WTC11 (cell line): ENCODE data around the gene PDIA6. TPM values are rescaled to one million over a fixed set of nuclear protein-coding genes. Genes with fewer than 3 reads are reported as not detected.

ENCODE experiments used
- ATAC-seq: fragments of 200-7000 bp; cut with Tn5 transposase; 2 replicates; pipeline ENCODE4 v1.10.0; 2021; ENCODE audit warnings: mild to moderate bottlenecking, moderate library complexity
- CTCF ChIA-PET: fragments of 300-600 bp; sonication (Branson Sonifier 250); formaldehyde crosslinking; loops from one replicate; lab custom pipeline; 2021; ENCODE audit warnings: antibody characterized with exemption; lab: Charles Lee
- POLR2A ChIA-PET: fragments of 350-600 bp; sonication (Branson Sonifier 250); formaldehyde crosslinking; loops from one replicate; lab custom pipeline; 2021; ENCODE audit warnings: antibody characterized with exemption; lab: Charles Lee
- DNase-seq: peaks from one replicate; pipeline ENCODE4 v3.0.0; 2021; ENCODE audit warnings: low spot score
- H3K27ac Mint-ChIP-seq: 2 replicates; pipeline ENCODE4 v1.8.0; 2021; ENCODE audit warnings: mixed read lengths
- H3K27me3 Mint-ChIP-seq: 2 replicates; pipeline ENCODE4 v1.8.0; 2021; ENCODE audit warnings: low read depth, mild to moderate bottlenecking, moderate library complexity, mixed read lengths
- H3K36me3 Mint-ChIP-seq: 2 replicates; pipeline ENCODE4 v1.8.0; 2021; ENCODE audit warnings: mixed read lengths
- H3K4me1 Mint-ChIP-seq: 2 replicates; pipeline ENCODE4 v1.8.0; 2022; ENCODE audit warnings: mixed read lengths
- H3K4me3 Mint-ChIP-seq: 2 replicates; pipeline ENCODE4 v1.8.0; 2021; ENCODE audit warnings: mild to moderate bottlenecking, moderate library complexity, mixed read lengths
- H3K9me3 Mint-ChIP-seq: 2 replicates; pipeline ENCODE4 v1.8.0; 2021; ENCODE audit warnings: mixed read lengths
- ARID4B ChIP-seq: sonication (generic); formaldehyde crosslinking; IDR thresholded peaks from 2 replicates; pipeline ENCODE4 v1.8.0; 2023; ENCODE audit warnings: missing genetic modification reagents, mild to moderate bottlenecking, borderline replicate concordance
- ATF3 ChIP-seq: sonication (generic); formaldehyde crosslinking; conservative IDR thresholded peaks from 2 replicates; pipeline ENCODE4 v1.8.1; 2022; ENCODE audit warnings: mild to moderate bottlenecking, missing genetic modification reagents
- FOXP1 ChIP-seq: sonication (generic); formaldehyde crosslinking; IDR thresholded peaks from 2 replicates; pipeline ENCODE4 v1.8.0; 2022; ENCODE audit warnings: missing genetic modification reagents, mild to moderate bottlenecking, moderate library complexity, borderline replicate concordance
- MXD4 ChIP-seq: fragments of 250-450 bp; sonication (Bioruptor Pico); IDR thresholded peaks from 2 replicates; pipeline ENCODE4 v1.8.0; 2021; ENCODE audit warnings: mild to moderate bottlenecking, moderate library complexity, borderline replicate concordance
- NFYB ChIP-seq: sonication (generic); formaldehyde crosslinking; conservative IDR thresholded peaks from 2 replicates; pipeline ENCODE4 v1.8.0; 2022; ENCODE audit warnings: low read depth, missing genetic modification reagents
- PRDM15 ChIP-seq: sonication (generic); formaldehyde crosslinking; IDR thresholded peaks from 2 replicates; pipeline ENCODE4 v1.8.0; 2022; ENCODE audit warnings: missing genetic modification reagents
- RORB ChIP-seq: fragments of 250-450 bp; sonication (Bioruptor Pico); IDR thresholded peaks from 2 replicates; pipeline ENCODE4 v1.9.0; 2021; ENCODE audit warnings: mild to moderate bottlenecking
- TEAD4 ChIP-seq: sonication (generic); formaldehyde crosslinking; IDR thresholded peaks from 2 replicates; pipeline ENCODE4 v1.8.0; 2022; ENCODE audit warnings: mild to moderate bottlenecking, missing genetic modification reagents
- ZBTB43 ChIP-seq: sonication (generic); formaldehyde crosslinking; IDR thresholded peaks from 2 replicates; pipeline ENCODE4 v1.8.1; 2023; ENCODE audit warnings: mild to moderate bottlenecking, missing genetic modification reagents
- ZNF219 ChIP-seq: sonication (generic); formaldehyde crosslinking; IDR thresholded peaks from 2 replicates; pipeline ENCODE4 v1.8.0; 2023; ENCODE audit warnings: missing genetic modification reagents, mild to moderate bottlenecking, borderline replicate concordance
- ZNF263 ChIP-seq: sonication (generic); formaldehyde crosslinking; IDR thresholded peaks from 2 replicates; pipeline ENCODE4 v1.8.1; 2022; ENCODE audit warnings: low read depth, mild to moderate bottlenecking, moderate library complexity, missing genetic modification reagents
- ZNF281 ChIP-seq: sonication (generic); formaldehyde crosslinking; IDR thresholded peaks from 2 replicates; pipeline ENCODE4 v1.8.0; 2023; ENCODE audit warnings: mild to moderate bottlenecking, missing genetic modification reagents
- ZNF671 ChIP-seq: fragments of 250-450 bp; sonication (Bioruptor Pico); IDR thresholded peaks from 2 replicates; pipeline ENCODE4 v1.8.0; 2021; ENCODE audit warnings: mild to moderate bottlenecking
- total RNA-seq: library from RNA; stranded (reverse); gene quantifications from 3 replicates; pipeline ENCODE4 v1.2.3, GENCODE V29; 2021

The PDIA6 gene
- total RNA-seq, 1 experiment from 2014 or later = 331 TPM

- H3K4me3 Mint-ChIP-seq = no peak overlapping the region
- H3K36me3 Mint-ChIP-seq = peaks cover 7% of the 10 kb centered on the region
- no peak for DNase-seq
- H3K9me3 Mint-ChIP-seq = no peaks in the 10 kb centered on the region
- H3K4me1 Mint-ChIP-seq = peaks cover 5% of the 10 kb centered on the region; the same call in 1 of the 2 replicates
- ChIA-PET POLR2A (no interaction called here), CTCF (no interaction called here)
- TF ChIP-seq TEAD4 (no peak), ZNF263 (CRISPR knock-in tag) (peak; percentile 84; the same call in 1 of the 2 replicates), ARID4B (no peak)
- H3K27me3 Mint-ChIP-seq = no peaks in the 10 kb centered on the region
- ATAC-seq = no peak
- no peak overlapping the region for H3K27ac Mint-ChIP-seq
Measured at GRCh38 chr2:10775831-10776230, 36.8 kb downstream of the PDIA6 start.

GRCh38 chr2:10775021-10775780 is 37.4 kb downstream of the PDIA6 start:
- ATAC-seq (no peak), DNase-seq (no peak)
- no peak for TF ChIP-seq ZBTB43
- TF ChIP-seq ZNF263 (CRISPR knock-in tag) = peak; percentile 88
- TF ChIP-seq FOXP1 (CRISPR knock-in tag) = 0 out of 2 replicates have a peak, but pooled peaks have one; percentile 17
- ChIA-PET POLR2A (interaction anchor here (0.6 kb wide), 1 partner anchor 22 kb away, joined by 3 read pairs; no protein-coding TSS in a partner anchor), CTCF (interaction anchor here (1.1 kb wide), 1 partner anchor 58 kb away, joined by 4 read pairs; no protein-coding TSS in a partner anchor)
- Mint-ChIP-seq H3K27me3 (no peaks in the 10 kb centered on the region), H3K4me1 (peaks cover 5% of the 10 kb centered on the region; the same call in 1 of the 2 replicates), H3K4me3 (no peak overlapping the region), H3K9me3 (no peaks in the 10 kb centered on the region), H3K36me3 (peaks cover 4% of the 10 kb centered on the region), H3K27ac (peak overlapping the region; percentile 88; the same call in 1 of the 2 replicates)

GRCh38 chr2:10774394-10774793 is 38.2 kb downstream of the PDIA6 start:
- Mint-ChIP-seq H3K27me3 (no peaks in the 10 kb centered on the region), H3K4me1 (peaks cover 5% of the 10 kb centered on the region; the same call in 1 of the 2 replicates), H3K27ac (no peak overlapping the region; the same call in 1 of the 2 replicates), H3K9me3 (no peaks in the 10 kb centered on the region), H3K36me3 (no peaks in the 10 kb centered on the region), H3K4me3 (no peak overlapping the region)
- TF ChIP-seq NFYB (CRISPR knock-in tag) = no peak
- TF ChIP-seq ZNF219 (CRISPR knock-in tag) = no peak
- no peak for TF ChIP-seq ZNF671 (CRISPR knock-in tag)
- no peak for TF ChIP-seq ATF3 (CRISPR knock-in tag)
- no peak for TF ChIP-seq MXD4 (CRISPR knock-in tag)
- no peak for TF ChIP-seq RORB
- TF ChIP-seq PRDM15 = no peak
- no peak for TF ChIP-seq ZNF281
- ATAC-seq = no peak
- ChIA-PET POLR2A (interaction anchor here (0.6 kb wide), 1 partner anchor 21 kb away, joined by 3 read pairs; no protein-coding TSS in a partner anchor), CTCF (interaction anchor here (1.1 kb wide), 1 partner anchor 58 kb away, joined by 4 read pairs; no protein-coding TSS in a partner anchor)
- no peak for DNase-seq
